ENCODE measurements around the gene CDC42BPA.
A peak's percentile ranks its signal among the peaks of the same experiment; 100 is the strongest.

The CDC42BPA gene

DNA sequence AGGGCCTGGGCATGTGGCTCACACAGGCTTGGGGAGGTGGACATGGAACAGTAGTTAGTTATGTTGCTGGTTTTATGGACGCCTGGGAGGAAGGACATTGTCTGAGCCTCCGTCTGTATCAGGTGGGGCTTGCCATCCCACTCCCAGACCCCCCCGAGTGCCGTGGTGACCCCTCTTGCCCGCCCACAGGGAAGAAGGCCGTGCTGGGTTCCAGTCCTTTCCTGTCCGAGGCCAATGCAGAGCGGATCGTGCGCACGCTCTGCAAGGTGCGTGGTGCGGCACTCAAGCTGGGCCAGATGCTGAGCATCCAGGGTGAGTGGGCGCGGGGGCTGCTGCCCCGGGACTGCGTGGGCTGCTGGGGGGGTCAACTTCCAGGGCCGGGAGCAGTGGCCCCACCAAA is 336.5 kb downstream of the CDC42BPA start:
- no peak for DNase-seq (ENCODE audit: low read depth in 2 of 2)

- no peak for DNase-seq (ENCODE audit: low read depth in 2 of 2)
Measured at GRCh38 chr1:226981386-226981817, 336.9 kb downstream of the CDC42BPA start.

DNA sequence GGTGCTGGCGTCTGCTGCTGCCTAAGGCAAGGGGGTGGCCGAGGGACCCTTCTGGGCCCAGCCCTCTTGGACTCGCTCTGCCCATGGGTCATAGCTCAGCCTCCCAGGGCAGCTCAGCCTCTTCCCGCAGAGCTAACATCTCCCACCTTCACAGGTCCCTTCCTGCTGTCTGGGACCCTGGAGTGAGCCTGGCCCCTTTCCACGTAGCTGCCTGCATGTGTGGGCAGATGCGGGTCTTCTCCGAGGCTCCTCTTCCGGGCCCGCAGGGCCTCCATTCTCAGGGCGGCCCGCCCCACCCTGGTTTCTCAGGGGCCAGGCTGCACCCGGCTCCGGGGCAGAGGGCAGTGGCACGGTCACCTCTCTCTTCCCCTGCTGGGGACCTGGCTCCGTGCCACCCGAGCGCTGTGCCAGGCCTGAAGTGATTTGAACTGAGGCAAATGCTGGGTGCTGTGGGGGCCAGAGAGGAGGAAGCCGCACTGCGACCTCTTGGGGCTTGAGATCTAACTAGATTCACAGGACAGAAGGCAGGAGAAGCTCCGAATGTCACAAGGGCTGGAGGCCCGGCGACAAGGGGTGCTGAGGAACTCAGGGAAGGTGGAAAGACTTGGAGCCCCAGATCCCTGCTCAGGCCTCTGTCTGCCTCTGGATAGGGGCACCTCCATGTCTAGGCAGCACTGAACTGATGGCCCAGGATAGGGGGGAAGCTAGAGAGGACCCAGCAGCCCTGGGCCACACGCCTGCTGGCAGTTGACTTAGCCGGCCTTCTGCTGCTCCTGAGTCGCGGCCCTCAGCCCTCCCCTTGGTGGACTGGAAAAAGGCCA is 337.5 kb downstream of the CDC42BPA start:
- no peak for DNase-seq (ENCODE audit: low read depth in 2 of 2)

DNA sequence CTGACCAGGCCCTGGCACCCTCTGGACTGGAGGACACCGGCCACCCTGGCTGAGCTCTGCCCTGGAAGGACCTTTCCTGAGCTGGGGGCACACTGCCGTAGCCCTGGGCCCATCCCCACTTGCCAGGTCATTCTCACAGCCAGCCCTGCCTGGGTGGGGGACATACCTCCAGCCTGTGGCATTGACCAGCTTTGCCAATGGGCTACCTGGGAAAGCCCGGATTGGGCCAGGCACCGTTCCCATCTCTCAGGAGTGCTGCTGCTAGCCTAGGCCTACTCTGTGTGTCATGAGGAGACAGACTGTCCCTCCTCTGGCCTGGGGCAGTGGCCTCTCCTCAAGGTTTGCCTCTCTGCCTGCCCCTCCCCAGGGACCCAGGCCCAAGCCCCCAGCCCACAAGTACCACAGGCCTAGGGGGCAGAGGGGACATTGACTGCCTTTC is 338.2 kb downstream of the CDC42BPA start:
- no peak for DNase-seq (ENCODE audit: low read depth in 2 of 2)

DNA sequence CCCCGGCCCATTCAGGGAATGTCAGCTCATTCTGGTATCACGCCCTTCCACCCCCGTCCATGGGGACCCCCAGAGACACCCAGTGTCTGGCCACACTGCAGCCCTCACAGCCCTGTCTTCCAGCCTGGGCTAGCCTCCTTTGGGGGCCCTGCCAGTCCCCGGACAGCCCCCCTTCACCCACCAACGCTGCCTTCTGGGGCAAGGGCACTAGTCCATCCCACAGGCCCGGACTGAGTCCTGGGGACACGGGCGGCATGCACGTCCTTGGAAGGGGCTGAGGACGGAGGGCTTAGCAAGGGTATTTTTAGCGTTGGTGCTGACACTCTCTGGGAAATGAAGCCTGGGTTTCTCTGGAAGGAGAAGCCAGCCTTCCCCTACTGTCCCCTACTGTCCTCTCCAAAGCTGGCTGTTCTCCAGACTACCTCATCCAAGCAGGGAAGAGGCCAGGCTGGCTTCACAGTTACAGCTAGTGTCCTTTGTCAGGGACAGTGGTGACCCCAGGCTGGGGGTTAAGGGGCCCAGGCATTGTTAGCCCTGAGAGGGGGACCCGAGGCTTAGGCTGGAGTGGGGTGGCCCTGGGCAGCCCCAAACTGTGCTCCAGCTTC is 338.7 kb downstream of the CDC42BPA start:
- no peak for DNase-seq (ENCODE audit: low read depth in 2 of 2)

GRCh38 chr1:226979115-226979516 is 339.2 kb downstream of the CDC42BPA start:
- DNase-seq (ENCODE audit: low read depth in 2 of 2) = no peak

DNA sequence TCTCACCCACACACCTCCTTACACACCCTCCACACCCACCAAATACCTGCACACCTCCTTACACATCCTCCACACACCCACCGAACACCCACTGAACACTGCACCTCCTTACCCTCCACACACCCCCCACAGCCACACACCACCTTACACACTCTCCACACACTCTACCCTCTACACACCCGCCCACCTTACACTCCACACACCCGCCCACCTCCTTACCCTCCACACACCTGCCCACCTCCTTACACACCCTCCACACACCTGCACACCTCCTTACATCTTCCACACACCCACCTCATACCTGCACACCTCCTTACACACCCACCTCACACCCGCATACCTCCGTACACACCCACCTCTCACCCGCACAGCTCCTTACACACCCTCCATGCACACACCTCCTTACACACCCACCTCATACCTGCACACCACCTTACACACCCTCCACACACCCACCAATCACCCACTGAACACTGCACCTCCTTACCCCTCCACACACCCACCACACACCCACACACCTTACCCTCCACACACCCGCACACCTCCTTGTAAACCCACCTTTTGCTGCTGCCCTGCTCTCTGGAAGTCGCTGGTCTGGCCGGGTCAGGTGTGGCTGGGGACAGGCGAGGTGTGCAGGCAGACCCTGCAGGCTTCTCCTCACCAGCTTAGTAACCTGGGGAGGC is 339.7 kb downstream of the CDC42BPA start:
- no peak for DNase-seq (ENCODE audit: low read depth in 2 of 2)

- no peak for DNase-seq (ENCODE audit: low read depth in 2 of 2)
Measured at GRCh38 chr1:226977643-226978431, 340.5 kb downstream of the CDC42BPA start.

- no peak for DNase-seq (ENCODE audit: low read depth in 2 of 2)
Measured at GRCh38 chr1:226976978-226977642, 341.2 kb downstream of the CDC42BPA start.

DNA sequence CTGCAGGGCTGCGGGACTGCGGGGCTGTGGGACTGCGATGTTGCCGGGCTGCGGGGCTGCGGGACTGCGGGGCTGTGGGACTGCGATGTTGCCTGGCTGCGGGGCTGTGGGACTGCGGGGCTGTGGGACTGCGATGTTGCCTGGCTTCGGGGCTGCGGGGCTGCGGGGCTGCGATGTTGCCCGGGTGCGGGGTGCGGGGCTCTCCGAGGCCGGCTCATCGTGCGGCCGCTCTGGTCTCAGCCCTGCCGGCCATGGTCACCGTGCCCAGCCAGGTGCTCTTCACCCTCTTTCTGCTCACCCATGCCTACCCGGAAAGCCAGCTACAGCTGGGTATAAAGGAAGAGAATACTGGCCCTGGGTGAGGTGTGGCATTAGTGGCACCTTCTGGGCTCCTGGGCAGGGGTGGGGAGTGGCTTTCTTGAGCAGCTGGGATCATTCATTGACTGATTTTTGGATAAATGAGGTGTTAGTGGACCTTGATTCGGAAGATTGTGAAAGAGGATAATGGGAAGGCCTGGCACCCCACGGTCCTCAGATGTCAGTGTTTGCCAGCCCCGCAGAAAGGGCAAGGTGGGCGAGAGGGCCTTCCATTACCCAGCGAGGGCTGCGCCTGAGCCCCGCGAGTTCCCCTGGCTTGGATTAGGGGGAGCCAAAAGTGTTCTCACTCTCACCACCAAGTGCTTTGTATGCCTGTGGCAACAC is 341.9 kb downstream of the CDC42BPA start:
- DNase-seq (ENCODE audit: low read depth in 2 of 2) = no peak

DNA sequence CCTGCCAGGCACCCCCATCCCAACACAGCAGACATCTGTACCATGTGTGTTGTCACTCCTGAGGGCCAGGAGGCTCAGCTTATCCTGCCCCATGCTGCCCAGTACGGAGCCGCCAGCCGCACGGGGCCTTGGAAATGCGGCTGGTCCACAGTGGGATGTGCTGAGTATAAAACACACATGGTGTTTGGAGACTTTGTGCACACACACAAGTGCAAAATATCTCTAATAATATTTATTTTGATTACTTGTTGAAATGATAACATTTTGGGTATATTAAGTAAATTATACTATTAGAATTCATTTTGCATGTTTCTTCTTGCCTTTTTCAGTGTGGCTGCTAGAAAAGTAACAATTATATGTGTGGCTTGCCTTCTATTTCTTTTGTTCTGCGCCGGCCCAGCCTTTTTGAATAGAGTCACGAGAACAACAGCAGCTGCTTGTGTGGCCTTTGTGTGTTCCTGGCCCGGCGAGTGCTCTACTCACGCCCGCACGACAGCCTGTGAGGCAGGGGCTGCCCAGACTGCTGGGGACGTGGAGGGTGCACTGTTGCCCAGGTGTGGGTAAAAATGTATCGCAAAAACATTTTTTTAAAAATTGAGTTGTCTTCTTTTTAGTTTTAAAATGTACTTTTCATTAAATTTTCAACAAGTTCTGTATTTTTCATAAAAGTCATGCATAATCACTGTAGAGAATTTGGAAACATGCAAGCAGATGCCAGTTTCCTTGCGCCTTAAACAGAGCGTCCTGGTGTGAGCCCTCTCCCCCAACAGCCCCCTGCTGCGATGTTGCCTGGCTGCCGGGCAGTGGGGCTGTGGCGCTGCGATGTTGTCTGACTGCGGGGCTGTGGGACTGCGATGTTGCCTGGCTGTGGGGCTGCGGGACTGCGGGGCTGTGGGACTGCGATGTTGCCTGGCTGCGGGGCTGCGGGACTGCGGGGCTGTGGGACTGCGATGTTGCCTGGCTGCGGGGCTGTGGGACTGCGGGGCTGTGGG is 342.7 kb downstream of the CDC42BPA start:
- no peak for DNase-seq (ENCODE audit: low read depth in 2 of 2)

- no peak for DNase-seq (ENCODE audit: low read depth in 2 of 2)
Measured at GRCh38 chr1:226974544-226975258, 343.6 kb downstream of the CDC42BPA start.

GRCh38 chr1:226973898-226974543 is 344.3 kb downstream of the CDC42BPA start:
- DNase-seq (ENCODE audit: low read depth in 2 of 2) = peak in 1 of 2 experiments; percentile 5

DNA sequence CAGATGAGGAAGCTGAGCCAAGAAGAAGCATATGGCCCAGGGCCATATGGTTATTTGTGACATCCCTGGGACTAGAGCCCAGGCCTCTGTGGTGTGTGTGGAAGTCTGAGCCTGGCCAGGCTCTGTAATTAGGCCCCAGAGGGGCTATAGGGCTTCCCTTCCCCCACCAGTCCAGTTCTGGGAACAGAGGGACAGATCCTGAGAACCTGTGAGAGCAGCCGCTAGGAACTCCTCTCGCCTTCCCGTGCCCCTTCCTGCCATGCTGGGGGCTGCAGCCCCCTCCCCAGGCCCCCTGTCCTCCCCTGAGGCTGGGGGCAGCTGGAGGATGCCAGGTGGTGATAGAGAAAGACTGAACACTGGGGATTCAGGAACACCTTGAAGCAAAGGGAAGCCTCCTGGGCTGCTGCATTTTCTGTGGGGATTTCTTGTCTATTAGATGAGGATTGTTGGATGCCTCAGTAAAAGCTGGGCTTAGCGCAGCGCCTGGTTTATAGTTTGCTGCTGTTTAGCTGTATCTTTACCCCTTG is 344.9 kb downstream of the CDC42BPA start:
- DNase-seq (ENCODE audit: low read depth in 2 of 2) = no peak

DNA sequence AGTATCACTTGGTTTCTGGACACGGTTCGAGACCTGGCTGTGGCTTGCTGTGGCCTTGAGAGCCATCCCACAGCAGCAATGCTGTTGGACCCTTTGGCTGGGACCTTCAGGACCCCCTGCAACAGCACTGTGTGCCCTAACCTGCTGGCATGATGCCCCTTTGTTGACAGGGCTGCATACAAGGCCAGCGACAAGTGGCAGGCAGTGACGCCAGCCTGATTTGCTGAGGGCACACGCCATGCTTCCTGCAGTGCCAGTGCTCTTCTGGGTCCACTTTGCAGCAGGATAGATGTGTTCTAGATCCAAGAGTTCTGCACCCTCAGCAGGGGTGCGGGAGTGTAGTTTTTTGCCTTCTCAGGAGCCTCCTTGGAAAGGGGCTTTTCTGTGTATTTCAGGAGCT is 345.4 kb downstream of the CDC42BPA start:
- no peak for DNase-seq (ENCODE audit: low read depth in 2 of 2)

DNA sequence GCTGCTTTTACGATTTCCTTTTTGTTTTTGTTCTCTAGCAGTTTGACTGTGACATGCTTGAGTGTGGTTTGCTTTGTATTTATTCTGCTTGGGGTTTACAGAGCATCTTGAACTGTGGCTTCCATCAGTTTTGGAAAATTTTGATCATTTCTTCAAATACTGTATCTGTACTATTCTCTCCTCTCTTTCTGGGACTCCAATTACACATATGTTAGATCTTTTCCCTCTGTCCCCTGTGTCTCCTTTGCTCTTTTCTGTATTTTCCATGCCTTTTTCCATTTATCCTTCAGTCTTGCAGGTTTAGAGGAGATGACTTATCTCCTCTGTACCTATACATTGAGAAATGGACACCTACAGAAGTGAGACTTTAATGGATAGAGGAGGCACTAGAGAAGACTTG is 346.5 kb downstream of the CDC42BPA start:
- DNase-seq (ENCODE audit: low read depth in 2 of 2) = no peak

DNA sequence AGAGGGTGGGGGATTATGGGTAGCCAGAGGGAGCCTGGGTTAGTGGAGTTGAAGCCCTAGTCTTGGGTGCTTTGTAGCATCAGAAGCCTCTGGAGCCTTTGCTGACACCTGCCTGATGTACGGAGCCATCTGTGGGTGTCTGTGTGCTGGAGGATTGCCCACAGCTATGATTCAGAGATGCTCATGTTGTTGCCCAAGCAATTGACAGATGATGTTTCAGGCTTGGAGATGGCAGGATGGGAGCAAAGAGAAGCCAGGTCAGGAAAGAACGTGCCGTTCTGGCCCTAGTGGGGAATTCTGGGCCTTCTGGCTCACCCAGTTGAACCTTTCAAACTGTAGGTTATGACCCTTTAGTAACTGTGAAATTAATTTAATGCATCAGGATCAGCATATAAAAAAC is 350.6 kb downstream of the CDC42BPA start:
- no peak for DNase-seq (ENCODE audit: low read depth in 2 of 2)

DNA sequence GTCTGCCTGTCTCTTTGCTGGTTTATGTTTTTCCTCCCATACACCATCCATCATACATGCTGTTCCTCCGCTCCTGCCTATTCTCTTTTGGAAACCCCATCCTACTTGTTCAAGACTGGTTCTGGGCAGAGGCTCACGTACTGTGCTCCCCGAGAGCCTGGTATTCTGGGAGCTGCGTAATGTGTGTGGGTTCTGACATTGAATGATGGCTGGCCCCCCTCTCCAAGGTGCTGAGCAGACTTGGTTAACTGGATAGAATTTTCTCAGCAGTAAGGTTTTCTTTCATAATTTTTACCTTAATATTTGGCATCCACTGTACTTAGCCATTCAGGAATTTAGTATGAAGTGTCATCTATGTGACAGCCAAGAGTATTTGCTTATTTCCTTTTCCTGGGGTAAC is 351.6 kb downstream of the CDC42BPA start:
- no peak for DNase-seq (ENCODE audit: low read depth in 2 of 2)

Data from fibroblast of skin of left quadriceps (primary cell).